ENCODE data around the gene NDUFS8. TPM values are rescaled to one million over a fixed set of nuclear protein-coding genes. Genes with fewer than 3 reads are reported as not detected.

Gene NDUFS8
- total RNA-seq, 1 donor from 2014 or later = 144 TPM

DNA sequence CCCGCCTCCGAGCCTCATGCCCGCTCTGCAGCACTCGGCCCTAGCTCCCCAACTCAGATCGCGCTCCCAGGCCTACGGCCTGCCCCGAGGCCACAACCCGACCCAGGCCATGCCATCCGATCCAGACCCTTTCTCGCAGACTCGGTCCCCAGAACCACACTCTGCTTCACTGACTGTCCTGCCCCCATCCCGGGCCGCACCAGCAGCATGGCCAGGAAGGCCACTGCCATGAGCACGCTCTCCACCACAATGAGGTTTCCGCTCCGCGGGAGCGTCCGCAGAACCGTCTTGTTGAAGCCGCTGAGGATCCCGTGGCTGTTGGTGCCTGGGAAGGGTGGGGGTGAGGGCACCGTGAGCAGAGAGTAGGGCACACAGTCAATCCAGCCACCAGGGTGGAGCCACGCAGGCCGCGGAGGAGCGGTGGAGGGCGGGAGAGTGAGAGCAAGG lies 33.0 kb upstream of the NDUFS8 start:
- Mint-ChIP-seq H3K4me3 (ENCODE audit: unreplicated experiment) (peak overlapping the region; percentile 64), H3K27me3 (ENCODE audit: unreplicated experiment) (peaks cover 13% of the 10 kb centered on the region), H3K9me3 (ENCODE audit: unreplicated experiment) (no peaks in the 10 kb centered on the region), H3K36me3 (ENCODE audit: low read depth, unreplicated experiment) (peaks cover 4% of the 10 kb centered on the region), H3K4me1 (ENCODE audit: unreplicated experiment) (peaks cover under 1% of the 10 kb centered on the region), H3K27ac (ENCODE audit: unreplicated experiment) (no peak overlapping the region)
- DNase-seq (ENCODE audit: low spot score) = no peak
- TF ChIP-seq, protein P1, sequence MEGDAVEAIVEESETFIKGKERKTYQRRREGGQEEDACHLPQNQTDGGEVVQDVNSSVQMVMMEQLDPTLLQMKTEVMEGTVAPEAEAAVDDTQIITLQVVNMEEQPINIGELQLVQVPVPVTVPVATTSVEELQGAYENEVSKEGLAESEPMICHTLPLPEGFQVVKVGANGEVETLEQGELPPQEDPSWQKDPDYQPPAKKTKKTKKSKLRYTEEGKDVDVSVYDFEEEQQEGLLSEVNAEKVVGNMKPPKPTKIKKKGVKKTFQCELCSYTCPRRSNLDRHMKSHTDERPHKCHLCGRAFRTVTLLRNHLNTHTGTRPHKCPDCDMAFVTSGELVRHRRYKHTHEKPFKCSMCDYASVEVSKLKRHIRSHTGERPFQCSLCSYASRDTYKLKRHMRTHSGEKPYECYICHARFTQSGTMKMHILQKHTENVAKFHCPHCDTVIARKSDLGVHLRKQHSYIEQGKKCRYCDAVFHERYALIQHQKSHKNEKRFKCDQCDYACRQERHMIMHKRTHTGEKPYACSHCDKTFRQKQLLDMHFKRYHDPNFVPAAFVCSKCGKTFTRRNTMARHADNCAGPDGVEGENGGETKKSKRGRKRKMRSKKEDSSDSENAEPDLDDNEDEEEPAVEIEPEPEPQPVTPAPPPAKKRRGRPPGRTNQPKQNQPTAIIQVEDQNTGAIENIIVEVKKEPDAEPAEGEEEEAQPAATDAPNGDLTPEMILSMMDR (IDR thresholded peaks at IDR 0.05; ENCODE audit: unreplicated experiment) = no peak

DNA sequence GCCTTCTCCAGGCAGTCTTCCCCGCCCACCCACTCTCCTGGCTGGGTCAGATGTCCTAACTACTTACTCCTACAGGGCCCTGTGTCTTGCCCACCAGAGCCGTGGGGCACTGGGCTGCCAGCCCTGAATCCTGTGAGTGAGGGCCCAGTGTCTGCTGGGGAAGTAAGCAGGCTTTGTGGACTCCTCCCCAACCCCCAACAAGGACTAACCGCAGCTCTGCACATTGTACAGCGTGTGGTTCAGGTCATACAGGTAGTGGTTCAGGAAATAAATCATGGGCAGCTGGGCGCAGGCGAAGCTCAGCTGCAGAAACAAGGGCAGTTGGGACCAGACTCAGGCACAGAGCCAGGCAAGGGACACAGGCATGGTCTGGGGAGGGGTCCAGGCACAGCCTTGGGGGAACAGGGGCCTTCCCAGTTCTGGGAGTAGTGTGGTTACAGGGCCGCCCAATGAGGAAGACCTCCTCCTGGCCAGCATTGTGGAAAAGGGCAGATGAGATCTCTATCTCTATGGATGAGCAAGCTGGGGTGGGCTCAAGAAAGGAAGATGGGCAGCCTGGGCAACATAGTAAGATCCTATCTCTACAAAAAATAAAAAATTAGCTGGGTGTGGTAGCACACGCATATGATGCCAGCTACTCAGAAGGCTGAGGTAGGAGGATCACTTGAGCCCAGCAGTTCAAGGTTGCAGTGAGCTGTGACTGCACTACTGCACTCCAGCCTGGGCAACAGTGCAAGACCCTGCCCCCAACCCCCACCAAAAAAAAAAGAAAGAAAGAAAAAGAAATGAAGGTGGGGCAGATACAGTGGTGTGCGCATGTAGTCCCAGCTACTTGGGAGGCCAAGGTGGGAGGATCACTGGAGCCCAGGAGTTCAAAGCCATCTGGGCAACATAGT lies 32.1 kb upstream of the NDUFS8 start:
- H3K4me3 Mint-ChIP-seq (ENCODE audit: unreplicated experiment) = no peak overlapping the region
- H3K4me1 Mint-ChIP-seq (ENCODE audit: unreplicated experiment) = peaks cover 6% of the 10 kb centered on the region
- H3K36me3 Mint-ChIP-seq (ENCODE audit: low read depth, unreplicated experiment) = peaks cover 4% of the 10 kb centered on the region
- no peaks in the 10 kb centered on the region for H3K9me3 Mint-ChIP-seq (ENCODE audit: unreplicated experiment)
- no peak overlapping the region for H3K27ac Mint-ChIP-seq (ENCODE audit: unreplicated experiment)
- TF ChIP-seq, protein P1 (IDR thresholded peaks at IDR 0.05; ENCODE audit: unreplicated experiment) = no peak
- H3K27me3 Mint-ChIP-seq (ENCODE audit: unreplicated experiment) = peaks cover 13% of the 10 kb centered on the region
- no peak for DNase-seq (ENCODE audit: low spot score)

DNA sequence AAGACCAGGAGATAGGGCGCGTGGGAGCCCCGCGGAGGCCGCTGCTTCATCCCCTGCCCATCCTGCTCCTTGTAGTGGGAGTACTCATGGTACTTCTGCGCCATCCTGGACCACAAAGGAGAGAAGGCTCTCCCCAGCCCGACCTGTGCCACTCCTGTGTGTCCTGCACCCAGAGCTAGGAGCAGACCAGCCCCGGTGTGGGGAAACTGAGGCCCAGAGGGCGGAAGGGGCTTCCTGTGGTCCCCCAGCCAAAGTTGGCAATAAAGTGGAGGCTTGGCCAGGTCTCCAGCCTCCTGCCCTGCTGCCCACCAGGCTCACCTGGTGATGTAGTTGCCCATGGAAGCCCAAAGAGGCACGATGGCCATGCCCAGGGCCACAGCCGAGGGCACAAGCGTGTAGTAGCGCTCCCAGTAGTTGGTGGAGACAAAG lies 31.3 kb upstream of the NDUFS8 start:
- peaks cover under 1% of the 10 kb centered on the region for H3K36me3 Mint-ChIP-seq (ENCODE audit: low read depth, unreplicated experiment)
- H3K4me1 Mint-ChIP-seq (ENCODE audit: unreplicated experiment) = peaks cover 8% of the 10 kb centered on the region
- no peak overlapping the region for H3K27ac Mint-ChIP-seq (ENCODE audit: unreplicated experiment)
- no peak for DNase-seq (ENCODE audit: low spot score)
- no peak overlapping the region for H3K4me3 Mint-ChIP-seq (ENCODE audit: unreplicated experiment)
- H3K27me3 Mint-ChIP-seq (ENCODE audit: unreplicated experiment) = peaks cover 13% of the 10 kb centered on the region
- H3K9me3 Mint-ChIP-seq (ENCODE audit: unreplicated experiment) = no peaks in the 10 kb centered on the region
- TF ChIP-seq, protein P1 (IDR thresholded peaks at IDR 0.05; ENCODE audit: unreplicated experiment) = no peak

DNA sequence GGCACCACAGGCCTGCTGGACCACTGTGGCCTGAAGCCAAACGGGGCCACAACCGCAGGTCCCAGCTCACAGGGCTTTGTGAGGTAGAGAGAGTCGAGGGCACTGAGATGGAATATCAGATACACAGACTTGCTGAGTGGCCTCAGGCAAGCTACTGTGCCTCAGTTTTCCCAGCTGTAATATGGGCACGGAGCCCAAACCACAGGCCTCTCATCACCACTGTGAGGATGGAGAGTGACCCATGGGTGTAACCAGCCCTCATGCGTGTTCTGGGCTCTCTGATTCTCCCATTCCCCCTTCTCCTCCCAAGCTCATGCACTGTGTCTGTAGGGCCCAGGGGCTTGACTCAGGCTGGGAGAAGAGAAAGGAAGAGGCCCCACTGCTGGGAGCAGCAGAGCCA lies 30.8 kb upstream of the NDUFS8 start:
- DNase-seq (ENCODE audit: low spot score) = no peak
- peaks cover 10% of the 10 kb centered on the region for H3K4me1 Mint-ChIP-seq (ENCODE audit: unreplicated experiment)
- peaks cover under 1% of the 10 kb centered on the region for H3K36me3 Mint-ChIP-seq (ENCODE audit: low read depth, unreplicated experiment)
- peaks cover 14% of the 10 kb centered on the region for H3K27me3 Mint-ChIP-seq (ENCODE audit: unreplicated experiment)
- H3K9me3 Mint-ChIP-seq (ENCODE audit: unreplicated experiment) = no peaks in the 10 kb centered on the region
- no peak overlapping the region for H3K4me3 Mint-ChIP-seq (ENCODE audit: unreplicated experiment)
- TF ChIP-seq, protein P1 (IDR thresholded peaks at IDR 0.05; ENCODE audit: unreplicated experiment) = no peak
- no peak overlapping the region for H3K27ac Mint-ChIP-seq (ENCODE audit: unreplicated experiment)

DNA sequence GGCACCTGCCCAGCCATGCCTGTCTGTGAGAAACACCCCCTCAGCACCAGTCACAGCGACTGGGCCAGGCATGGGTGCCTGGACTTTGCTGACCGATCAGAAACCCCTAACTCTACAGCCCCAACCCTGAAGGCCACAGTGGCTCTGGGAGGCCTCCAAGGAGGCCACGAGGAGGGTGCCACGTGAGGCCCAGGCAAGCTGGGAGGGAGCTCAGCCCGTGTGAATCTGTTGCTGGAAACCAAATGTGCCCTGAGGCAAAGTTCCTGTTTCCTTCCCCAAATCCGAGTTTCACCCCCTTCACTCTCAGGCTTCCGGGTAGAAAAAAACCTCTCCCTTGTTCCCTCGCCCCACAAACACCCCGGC lies 27.9 kb upstream of the NDUFS8 start:
- H3K27me3 Mint-ChIP-seq (ENCODE audit: unreplicated experiment) = peaks cover 12% of the 10 kb centered on the region
- peaks cover 12% of the 10 kb centered on the region for H3K4me1 Mint-ChIP-seq (ENCODE audit: unreplicated experiment)
- peak overlapping the region; percentile 91 for H3K4me3 Mint-ChIP-seq (ENCODE audit: unreplicated experiment)
- no peak overlapping the region for H3K27ac Mint-ChIP-seq (ENCODE audit: unreplicated experiment)
- TF ChIP-seq, protein P1 (IDR thresholded peaks at IDR 0.05; ENCODE audit: unreplicated experiment) = no peak
- no peak for DNase-seq (ENCODE audit: low spot score)
- H3K9me3 Mint-ChIP-seq (ENCODE audit: unreplicated experiment) = no peaks in the 10 kb centered on the region
- peaks cover 5% of the 10 kb centered on the region for H3K36me3 Mint-ChIP-seq (ENCODE audit: low read depth, unreplicated experiment)

Measured in endothelial cell (in vitro differentiated cells).